T-helper 2 cell treated with Interferon-gamma antibody and Interleukin-4, amounts not matched to agents 100 ng/mL and 5 ng/mL, for 36 hours (primary cell): ENCODE data around the gene FREM2. TPM values are rescaled to one million over a fixed set of nuclear protein-coding genes. Genes with fewer than 3 reads are reported as not detected.

Experiments
- intact Hi-C: fragments of 100-400 bp; cut with micrococcal nuclease; formaldehyde crosslinking; loops from one replicate; pipeline ENCODE4 v1.15.1; 2023
- total RNA-seq: library from RNA; stranded (reverse); gene quantifications from 2 replicates; pipeline ENCODE4 v1.2.3, GENCODE V29; 2022

Gene FREM2
- total RNA-seq, 1 donor from 2014 or later: 0.02 TPM

DNA sequence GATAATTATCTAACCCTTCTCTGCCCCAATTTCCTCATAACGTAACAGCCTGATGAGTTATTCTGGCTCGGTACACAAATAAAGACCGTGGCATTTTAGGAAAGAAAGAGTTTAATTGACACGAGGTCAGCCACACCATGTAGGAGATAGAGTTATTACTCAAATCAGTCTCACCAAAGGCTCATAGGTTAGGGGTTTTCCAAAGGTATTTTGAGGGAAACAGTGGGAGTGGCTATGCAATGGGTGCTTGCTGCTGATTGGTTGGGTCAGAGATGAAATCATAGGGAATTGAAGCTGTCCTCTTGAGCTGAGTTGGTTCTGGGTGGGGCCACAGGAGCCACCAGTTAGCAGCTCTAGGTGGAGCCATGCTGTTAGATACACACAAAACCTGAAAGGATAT is 137.5 kb downstream of the FREM2 start:
- intact Hi-C loops: no loop called here

- intact Hi-C loops: no loop called here
Observed at GRCh38 chr13:38826182-38826813, 139.4 kb downstream of the FREM2 start.

DNA sequence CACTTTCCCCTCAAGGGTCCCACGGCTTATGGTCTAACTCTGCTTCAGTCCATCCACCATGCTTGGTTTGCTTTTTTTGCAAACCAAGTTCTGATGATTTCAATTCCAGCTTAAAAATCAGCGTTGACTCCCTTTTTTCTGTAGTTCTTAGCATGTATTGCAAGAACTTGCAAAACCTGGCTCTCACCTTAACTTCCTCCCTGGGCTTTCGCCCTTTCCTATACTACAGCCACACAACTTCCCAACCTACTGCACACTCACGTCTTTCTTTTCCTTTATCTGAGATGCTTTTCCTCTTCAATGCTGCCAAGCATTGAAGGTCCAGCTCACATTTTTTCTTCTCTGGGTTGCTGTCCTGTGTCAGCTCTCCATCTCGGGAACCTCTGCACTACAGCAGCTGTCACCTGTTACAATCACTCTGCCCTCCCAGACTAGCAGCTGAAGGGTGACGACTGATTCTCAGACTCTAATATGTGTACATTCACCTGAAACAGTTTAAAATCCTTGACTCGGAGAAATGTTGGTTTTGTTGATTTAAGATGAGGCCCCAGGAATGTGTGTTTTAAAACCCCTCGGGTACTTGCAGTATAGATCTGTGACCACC is 143.7 kb downstream of the FREM2 start:
- intact Hi-C loops: no loop called here

- intact Hi-C loops: no loop called here
Observed at GRCh38 chr13:38844581-38844980, 157.7 kb downstream of the FREM2 start.

- intact Hi-C loops: no loop called here
Observed at GRCh38 chr13:38848360-38848759, 161.5 kb downstream of the FREM2 start.

DNA sequence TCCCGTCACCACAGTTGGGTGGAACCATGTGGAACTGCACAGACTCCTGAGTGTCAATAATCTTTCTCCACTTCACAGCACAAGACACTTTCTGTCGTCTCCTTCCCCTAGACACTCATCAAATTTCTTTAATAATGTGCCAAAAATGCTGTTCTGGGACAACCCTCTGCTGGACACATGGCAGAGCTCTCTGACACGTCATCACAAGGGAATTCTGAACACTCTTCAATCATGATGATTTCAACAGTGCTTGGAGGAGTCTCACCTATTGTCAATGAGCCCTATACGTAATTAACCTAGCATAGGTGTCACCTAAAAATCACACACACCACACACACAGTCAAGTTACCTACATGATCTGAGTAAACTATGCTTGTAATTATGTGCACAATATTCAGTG is 162.4 kb downstream of the FREM2 start:
- intact Hi-C loops: no loop called here

DNA sequence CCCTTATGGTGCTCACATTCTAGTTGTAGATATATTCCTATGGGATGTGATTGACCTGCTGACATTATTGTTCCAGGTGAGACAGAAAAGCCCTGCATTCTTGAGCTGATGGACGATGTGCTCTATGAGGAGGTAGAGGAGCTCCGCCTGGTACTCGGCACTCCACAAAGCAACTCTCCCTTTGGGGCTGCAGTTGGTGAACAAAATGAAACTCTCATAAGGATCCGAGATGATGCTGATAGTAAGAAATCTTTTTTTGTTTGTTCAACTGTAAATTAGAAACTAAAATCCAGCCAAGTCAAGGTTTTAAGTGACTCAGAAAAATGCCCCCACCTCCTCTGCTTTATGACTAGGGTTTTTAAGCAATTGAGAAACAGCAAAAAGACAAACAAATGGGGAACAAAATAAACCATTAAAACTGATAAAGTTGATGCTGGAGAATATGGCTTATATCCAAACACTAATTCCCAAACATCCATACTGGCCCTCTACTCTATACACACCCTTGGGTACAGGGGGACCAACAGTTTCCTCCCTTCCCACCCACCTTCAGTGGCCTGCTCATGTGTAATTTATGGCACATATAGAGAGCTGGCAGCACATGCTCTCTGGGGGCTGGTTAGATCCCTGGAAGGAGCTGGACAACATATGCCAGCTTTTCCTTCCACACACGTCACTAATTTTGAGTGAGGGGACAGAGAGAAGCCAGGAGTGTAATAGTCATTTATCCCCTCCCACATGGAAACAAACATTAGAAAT is 164.2 kb downstream of the FREM2 start:
- intact Hi-C loops: no loop called here

GRCh38 chr13:38854226-38854625 is 167.3 kb downstream of the FREM2 start:
- intact Hi-C loops: no loop called here

DNA sequence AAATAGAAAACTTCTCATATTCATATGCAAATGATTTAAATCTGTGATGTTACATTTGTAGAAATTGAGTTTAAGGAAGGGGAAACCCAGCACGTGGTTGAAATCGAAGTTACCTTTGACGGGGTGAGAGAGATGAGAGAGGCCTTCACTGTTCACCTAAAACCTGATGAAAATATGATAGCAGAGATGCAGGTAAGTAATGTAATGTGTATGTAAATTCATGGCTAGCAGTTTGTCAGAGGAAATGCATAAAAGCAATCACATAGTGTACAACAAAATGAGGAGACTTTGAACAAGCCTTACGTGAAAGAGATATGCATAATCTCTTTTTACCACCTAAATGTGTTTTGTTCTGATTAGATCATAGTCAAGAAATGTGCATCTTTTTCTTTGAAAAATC is 169.2 kb downstream of the FREM2 start:
- intact Hi-C loops: no loop called here

GRCh38 chr13:38862443-38862842 is 175.6 kb downstream of the FREM2 start:
- intact Hi-C loops: no loop called here

DNA sequence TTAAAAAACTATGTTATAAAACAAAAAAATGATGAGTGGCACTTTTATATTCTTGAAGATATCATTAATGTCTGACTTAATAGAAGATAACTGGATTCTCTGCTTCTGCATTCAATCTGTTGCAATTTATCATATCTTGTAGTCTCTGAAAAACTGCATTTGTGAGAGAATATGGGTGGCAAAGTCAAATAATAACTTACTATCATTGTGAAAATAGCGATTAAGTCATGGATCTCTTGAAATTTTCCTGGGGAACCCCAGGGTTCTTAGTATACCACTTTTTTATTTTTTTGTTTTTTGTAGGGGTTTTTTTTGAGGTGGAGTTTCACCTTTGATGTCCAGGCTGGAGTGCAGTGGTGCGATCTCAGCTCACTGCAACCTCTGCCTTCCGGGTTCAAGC is 176.7 kb downstream of the FREM2 start:
- intact Hi-C loops: no loop called here

DNA sequence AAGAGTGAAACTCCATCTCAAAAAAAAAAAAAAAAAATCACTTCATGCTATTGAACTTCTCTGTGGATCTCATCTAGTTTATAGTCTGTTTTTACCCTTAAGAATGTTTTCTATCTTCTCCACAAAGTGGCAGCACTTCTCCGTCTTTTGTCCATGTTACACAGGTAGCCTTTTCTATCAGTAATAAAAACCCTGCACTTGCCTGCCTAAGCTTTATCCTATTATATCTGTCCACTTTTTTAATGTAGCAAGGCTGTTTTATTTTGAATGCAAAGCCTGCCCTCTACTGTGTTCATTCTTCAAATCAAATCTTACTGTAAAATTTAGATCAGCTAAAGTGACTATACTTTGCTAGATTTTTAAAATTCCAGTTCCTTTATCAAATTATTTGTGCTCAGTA is 179.8 kb downstream of the FREM2 start:
- intact Hi-C loops: no loop called here

GRCh38 chr13:38868399-38868798 is 181.5 kb downstream of the FREM2 start:
- intact Hi-C loops: no loop called here

DNA sequence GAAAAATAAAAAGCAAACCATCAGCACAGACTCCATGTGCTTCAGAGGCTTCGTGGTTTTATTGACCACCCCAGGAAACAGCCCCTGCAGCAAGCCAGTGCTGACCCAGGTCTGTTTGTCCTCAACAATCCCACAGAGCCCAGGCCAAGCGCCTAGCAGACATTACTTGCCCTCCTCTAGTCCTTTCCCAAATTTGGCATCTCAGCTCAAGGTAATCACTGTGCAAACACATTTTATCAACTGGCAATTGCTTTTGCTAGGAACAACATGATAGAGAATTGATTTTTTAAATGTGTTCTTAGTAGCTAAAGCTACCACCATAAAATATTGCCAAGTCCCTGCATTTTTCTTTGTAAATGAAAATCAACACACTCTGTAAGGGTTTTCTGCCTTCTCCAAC is 182.0 kb downstream of the FREM2 start:
- intact Hi-C loops: no loop called here

- intact Hi-C loops: no loop called here
Observed at GRCh38 chr13:38871275-38871674, 184.4 kb downstream of the FREM2 start.

DNA sequence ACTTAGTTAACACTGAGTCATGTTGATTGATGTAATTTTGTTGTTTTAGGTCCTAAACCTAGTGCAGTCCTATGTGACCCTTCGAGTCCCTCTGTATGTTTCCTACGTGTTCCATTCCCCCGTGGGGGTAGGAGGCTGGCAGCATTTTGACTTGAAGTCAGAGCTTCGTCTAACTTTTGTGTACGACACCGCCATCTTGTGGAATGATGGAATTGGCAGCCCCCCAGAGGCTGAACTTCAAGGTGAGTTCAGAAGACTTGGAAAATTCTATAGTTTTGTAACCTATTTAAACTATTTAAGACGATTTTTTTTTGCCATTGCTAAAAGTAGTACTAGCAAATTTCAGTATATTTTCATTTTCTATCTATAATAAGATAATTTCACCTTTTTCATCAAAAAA is 185.8 kb downstream of the FREM2 start:
- intact Hi-C loops: no loop called here

- intact Hi-C loops: no loop called here
Observed at GRCh38 chr13:38875186-38875875, 188.5 kb downstream of the FREM2 start.

DNA sequence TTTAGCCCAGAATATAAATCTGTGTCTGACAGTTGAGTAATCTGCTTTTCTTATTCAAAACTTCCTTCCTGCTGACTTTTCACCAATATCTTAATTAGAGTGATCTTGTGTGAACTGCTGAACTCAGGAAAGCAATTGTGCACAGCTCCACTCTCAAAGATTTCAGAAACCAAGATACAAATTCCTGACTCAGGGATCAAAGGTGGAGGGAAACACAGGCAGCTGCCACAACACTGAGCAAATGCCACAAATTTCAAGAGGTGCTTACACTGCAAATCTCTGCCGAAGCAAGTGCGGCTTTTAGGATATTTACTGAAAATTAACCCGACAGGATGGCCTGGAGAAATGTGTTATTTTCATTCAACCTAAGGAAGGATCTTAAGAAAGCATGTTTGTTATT is 192.4 kb downstream of the FREM2 start:
- intact Hi-C loops: no loop called here

DNA sequence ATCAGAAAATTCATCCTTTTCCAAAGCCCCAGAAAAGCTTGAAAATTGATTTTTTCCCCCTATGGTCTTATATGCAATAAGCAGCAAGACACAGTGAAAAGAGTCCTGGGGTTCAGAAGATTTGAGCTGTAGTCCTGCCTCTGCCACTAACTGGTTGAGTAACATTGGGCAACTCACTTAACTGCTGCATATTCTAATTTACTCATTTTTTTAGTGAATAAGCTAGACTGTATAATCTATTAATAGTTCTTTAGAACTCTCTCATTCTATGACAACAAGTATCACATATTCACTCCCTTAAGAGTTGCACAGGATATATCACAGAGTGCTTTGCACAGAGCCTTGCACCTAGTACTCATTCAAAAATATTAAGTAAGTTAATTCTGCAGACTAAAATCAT is 192.9 kb downstream of the FREM2 start:
- intact Hi-C loops: no loop called here

DNA sequence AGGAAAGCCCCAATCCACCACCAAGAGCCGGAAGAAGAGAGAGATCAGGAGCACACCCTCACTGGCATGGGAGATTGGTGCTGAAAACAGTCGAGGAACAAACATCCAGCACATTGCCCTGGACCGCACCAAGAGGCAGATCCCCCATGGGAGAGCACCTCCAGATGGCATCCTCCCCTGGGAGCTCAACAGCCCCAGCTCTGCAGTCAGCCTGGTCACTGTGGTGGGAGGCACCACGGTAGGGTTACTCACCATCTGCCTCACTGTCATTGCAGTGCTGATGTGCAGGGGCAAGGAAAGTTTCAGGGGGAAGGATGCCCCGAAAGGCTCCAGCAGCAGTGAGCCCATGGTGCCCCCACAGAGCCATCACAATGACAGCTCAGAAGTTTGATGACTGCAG is 193.5 kb downstream of the FREM2 start:
- intact Hi-C loops: no loop called here

DNA sequence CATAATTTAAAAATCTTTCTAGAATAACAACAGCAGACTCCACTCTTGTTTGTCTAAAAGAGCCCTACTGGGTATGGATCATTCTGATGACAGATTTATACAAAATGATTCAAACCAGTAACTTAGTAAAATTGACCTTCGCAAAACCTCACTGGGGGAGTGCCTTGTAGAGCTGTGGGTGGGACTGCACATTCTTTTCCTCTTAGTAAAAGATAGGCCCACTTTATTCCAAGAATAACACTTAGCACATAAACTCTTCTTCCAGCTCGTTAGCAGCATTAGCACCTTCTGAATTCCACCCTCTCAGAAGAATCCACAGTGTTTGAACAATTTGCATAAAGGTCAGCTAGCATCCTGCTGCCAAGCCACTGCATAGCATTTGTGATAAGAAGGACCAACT is 196.9 kb downstream of the FREM2 start:
- intact Hi-C loops: no loop called here

DNA sequence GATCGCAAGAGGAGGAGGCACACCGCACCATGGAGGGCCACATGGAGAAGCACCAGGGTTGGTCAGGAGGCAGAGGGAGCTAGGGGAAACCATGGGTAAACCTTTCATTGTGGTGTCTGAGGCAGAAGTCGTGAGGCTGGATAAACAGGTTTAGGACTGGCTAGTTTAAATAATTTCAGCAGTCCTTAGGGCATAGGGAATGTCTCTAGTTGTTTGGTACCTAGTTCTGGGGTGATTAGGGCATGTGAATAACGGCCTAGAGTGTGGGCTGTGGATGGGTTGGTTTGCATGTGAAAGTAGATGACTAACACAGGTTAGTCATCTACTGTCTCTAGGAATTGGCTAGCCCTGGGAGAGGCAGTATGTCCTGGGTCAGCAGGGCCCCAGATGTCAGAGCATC is 201.4 kb downstream of the FREM2 start:
- intact Hi-C loops: no loop called here
